ENCODE data around the gene CDCA7L. TPM values are rescaled to one million over a fixed set of nuclear protein-coding genes. Genes with fewer than 3 reads are reported as not detected.
"Not testable (repeated sequence)": the region's sequence is repeated elsewhere in the genome, so short reads cannot be mapped to it uniquely, and the experiment has no call there.

CDCA7L gene
- total RNA-seq, 1 donor from 2014 or later = 18.1 TPM

DNA sequence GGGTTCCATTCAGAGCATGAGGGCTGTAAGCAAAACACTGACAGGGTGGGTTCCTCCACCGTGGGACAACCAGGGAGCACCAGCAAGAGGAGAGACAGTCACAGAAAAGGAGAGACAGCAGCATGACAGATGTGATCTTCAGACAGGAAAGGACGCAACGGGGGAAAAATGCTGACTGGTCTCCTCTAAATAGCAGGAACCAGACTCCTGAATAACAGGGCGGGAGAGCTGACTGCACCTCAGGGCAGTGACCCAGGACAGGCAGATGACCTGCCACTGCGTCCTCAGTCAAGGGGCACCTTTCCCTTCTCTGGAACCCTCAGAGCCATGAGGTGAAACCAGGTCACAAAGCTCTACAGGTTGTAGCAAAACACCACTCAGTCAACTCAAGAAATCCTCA is 37.0 kb downstream of the CDCA7L start:
- no peak for DNase-seq (ENCODE audit: low read depth)

DNA sequence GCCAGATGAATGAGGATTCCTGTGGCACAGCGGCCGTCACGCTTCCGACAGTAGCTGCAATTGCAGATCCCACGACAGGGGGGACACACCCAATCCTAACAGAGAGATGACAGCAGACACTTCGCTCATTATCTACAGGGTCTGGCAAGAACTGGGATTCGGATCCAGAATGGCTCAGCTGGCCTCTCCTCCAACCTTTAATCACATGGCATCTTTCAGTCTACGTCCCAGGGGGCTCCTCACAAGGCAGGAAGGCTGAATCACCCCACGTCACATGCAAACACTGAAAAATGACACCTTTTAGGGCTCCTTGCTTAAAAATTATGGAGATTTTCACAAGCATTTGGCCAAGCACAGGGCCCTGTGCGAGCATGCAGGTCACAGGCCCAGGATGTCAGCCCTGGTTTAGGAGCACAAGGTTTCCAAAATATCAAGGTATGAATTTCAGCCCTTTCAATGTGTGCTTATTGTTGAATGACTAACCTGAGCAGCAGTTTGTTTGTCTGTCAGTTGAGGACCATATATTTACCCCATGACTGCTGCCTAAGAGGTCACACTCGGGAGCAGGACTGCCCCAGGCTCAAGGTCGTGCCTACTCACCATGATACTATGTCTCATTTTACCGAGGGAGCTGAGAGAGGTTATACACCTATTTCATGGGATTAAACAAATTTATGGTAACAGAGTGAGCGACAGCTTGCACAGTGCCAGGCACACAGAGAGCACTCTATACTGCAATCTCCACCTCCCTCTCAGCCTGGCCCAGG is 42.5 kb downstream of the CDCA7L start:
- DNase-seq (ENCODE audit: low read depth) = no peak

DNA sequence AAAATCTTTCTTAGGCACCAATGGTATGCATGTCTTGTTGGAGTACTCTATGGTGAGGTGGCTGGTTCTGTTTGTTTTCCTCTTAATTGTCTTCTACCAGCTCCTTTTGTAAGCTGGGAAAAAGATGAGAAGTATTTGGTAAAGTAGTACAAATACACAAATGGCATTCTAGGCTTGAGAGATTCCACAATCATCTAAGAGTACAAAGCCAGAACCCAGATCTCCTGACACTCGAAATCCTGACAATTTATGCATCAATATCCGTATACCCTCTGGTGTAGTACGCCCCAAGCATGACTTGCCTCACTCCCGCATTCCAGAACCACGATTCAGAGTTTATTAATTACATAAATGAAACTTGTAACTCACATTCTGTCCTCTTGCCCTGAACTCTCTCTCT is 43.5 kb downstream of the CDCA7L start:
- no peak for DNase-seq (ENCODE audit: low read depth)

DNA sequence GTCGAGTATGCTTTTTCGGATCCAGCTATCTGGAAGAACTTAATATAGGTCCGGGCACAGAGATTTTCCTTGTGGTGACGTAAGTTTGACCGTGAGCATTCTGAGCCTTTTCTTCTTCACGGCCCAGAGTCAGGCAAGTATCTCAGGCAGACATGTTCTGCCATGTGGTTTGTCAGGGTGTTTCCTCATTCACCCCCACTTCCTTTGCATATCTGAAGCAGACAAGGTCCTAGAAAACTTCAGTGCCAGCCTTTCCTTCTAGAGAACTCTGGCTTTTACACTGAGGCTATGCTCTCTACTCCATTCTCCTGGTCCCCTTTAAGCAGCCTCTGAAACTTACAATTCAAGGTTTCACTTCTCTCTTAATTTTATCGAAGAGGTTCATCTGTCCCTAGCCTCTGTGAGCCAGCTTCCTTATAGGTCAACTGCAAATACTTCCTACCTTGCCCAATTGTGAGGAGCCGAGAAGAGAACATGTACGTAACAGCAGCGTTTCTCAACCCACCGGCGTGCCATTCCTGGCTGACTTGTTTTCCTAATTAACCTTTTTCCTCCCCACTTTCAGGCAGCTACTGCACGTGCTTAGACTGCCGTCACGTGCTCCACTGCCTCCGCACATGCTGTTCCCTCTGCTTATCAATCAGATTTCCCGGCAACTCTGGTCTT is 47.3 kb downstream of the CDCA7L start:
- no peak for DNase-seq (ENCODE audit: low read depth)

DNA sequence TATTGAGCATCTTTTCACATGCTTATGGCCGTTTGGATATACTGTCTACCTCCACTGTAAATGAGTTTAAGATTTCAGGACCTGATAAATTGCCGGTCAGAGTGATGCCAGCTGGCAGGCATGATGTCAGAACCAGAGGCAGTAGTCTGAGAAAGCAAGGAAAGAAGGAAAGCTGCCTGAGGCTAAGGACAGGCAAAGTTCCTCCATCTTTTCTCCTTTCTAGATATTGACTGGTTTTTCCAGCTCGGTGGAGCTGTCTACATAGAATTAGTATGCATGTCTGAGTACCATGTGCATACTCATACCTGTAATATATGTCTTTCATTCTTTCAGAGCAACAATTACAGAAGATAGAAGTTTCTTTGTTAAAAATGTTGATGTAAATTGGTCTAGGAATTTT is 52.3 kb downstream of the CDCA7L start:
- no peak for DNase-seq (ENCODE audit: low read depth)

DNA sequence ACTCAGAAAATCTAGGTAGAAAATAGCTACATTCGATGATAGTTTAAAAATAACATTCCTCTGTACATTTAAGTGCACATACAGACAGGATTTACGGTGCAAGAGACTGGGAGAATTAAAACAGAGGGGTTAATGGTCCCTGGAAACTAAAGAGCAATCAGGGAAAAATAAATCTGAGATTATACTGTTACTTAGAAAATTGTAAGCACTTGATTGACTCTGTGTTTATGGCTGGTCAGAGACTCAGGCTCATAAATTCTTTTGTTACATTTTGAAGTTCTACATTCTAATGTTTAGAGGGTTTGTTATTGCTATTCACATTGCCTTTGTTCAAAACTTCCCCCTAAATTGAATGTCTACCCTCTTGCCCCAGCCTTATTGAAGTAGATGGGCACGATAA is 54.4 kb downstream of the CDCA7L start:
- DNase-seq (ENCODE audit: low read depth) = no peak

DNA sequence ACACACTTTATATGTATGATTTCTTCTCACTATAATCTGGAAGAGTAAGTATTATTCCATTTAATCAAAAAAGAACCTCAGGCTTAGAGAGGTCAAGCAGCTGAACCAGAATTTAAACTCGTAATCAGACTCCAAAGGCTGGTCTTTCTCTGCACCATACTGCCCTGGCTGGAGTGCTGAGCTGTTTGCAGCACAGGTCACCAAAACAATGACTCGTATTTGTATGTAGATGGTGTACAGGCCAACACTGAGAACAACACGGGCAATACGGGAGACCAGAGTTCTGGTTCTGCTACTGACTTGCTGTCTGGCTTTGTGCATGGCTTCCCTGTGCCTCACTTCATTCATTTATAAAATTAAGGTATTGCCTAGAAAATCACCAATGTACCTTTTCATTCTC is 57.9 kb downstream of the CDCA7L start:
- DNase-seq (ENCODE audit: low read depth) = no peak

DNA sequence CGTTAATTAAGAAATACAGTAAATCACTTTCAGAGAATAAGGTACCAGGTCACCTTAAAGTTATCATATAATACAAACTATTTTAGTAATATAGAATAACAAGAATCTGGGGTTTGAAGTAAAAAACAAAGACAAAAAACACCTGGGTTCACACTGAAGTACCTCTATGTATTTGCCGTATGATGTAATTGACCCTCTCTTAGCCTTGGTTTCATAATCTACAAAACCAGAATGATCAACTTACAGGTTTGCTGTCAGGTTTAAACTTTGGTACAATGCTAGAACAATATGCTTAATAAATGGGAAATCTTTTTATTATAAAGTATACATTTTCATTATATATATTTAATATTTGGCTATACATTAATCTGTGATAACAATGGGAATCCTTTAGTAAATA is 58.3 kb downstream of the CDCA7L start:
- no peak for DNase-seq (ENCODE audit: low read depth)

DNA sequence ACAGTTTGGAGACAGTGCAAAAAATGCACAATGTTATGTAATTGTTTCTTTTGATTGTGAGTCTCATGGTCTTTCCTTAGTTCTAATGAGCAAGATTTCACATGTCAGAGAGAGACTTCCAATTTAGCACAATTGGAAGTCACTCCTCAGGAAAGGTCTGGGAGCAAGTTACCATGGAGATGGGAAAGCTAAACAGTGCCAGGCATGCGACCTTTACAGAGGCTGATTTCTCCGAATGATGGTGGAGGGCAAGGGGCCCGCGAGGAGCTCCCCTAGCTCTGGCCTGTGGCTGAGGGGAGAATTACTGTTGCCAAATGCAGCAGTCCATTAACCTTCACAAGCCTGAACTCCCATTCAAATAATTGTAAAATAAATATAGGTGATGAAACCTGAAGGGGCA is 59.3 kb downstream of the CDCA7L start:
- DNase-seq (ENCODE audit: low read depth) = no peak

DNA sequence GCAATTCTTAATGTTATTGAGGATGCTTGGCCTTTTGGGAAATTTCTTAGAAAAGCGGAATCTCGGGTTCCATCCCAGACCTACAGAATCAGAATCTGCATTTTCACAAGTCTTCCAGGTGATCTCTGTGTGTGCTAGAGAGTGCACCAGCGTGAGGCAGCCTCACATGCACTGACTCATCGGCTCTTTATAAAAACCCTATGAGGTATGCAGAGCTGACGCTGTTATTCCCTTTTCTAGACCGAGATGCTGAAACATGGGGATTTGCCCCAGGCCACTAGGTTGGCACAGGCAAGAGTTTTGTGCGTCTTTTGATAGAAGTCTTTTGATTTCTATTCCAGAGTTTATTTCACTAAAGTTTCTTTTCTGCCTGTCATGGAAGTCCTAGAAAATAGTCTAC is 61.2 kb downstream of the CDCA7L start:
- DNase-seq (ENCODE audit: low read depth) = no peak

DNA sequence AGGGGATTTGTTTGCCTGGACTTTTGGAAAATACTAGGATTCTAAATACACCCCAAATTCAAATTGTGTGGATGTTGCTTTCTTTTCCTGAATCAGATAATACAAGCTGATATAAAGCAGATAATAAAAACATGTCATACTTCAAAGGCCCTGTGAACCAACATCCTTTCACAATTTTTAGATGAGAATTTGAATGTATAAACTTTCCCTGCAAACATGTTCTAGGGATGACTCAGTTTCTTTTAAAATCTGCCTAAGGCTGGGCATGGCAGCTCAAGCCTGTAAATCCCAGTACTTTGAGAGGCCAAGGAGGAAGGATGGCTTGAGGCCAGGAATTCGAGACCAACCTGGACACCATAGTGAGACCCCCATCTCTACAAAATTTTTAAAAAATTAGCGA is 62.2 kb downstream of the CDCA7L start:
- DNase-seq (ENCODE audit: low read depth) = not testable (repeated sequence)

DNA sequence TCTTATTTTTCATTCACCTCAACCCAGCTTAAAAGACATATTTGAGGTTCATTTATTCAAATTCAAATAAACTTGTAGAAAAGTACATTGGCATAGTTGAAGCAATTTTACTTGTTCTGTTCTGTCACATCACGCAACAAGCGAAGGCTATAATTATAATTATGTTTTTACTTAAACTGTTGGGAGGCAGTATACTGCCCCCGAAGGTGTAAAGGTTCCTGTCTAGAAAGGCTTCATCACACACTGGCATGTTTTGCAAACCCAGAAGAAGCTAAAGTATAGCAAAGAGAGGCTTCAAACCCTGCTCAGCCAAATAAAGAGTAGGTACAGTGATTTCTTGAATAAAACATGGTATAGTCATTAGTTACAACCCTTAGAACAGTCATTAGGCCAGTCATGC is 62.6 kb downstream of the CDCA7L start:
- DNase-seq (ENCODE audit: low read depth) = no peak

DNA sequence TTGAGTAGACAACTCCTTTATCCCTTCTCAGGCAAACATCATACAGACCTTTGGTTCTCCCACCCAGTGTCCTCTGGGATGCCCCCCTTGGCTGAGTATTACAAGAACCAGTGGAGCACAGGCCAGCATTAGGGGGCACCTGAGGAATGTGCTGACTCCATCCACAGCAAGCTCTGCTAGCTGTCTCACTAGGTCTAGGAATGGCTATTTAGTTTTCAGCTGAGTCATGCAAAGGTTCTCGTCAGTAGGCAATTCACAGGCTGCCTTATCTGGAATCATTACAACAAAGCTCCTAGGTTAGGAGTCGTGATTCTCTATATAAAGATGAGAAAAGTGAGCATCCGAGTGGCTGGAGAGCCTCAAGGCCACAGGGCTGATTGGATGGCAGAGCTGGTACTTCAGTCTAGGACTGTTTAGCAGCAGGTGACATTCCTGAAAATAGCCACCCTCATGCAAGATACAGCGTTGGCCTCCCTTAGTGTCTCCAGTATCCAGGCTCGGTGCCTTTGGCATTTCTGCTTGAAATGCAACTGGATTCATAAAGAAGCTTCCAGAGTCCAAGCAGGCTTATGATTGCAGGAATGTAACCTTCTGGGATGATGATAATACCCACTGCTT is 75.8 kb downstream of the CDCA7L start:
- DNase-seq (ENCODE audit: low read depth) = peak; percentile 68

DNA sequence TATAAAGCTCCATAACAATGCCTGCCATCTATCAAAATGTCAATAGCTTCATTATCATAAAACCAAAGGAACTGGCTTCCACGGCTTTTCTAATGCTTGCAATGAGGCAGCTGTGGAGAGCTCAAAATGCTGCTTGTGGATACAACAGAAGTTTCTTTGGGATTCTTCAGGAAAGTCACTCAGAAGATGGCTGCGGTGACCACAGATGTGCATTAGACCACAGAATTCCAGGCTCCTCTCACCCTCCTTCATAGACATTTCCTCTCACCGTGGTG is 77.2 kb downstream of the CDCA7L start:
- DNase-seq (ENCODE audit: low read depth) = no peak

DNA sequence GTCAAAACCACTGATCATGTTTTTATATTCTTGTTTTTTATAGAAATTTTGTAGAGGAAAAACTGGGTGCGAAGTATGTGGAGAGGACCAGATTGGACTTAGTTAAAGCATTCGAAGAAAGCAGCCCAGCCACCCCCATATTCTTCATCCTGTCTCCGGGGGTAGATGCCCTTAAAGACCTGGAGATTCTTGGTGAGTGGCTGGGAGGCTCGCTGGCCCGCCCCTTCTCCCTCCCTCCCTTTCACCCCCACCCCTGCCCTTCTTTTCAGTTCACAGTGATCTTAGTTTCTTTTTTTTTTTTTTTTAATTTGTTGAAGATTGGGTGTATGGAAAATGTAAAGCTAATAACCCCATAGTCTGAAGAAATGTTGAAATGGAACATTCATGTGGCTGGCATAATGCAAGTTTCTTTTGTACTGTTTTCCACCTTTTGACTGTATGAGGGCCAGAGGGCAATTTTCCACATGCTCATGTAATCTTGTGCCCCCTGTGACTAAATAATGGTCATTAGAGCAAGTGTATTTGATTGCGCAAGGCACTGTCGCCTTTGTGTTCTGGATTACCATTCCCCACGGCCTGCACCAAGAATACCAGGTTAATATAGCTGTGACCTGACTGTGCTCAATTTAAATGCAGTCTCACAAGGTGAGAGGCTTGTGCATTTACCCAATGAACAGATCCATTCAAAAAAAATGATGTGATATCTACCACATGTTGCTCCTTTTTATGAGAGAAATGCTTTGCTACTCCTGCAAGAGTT is 77.7 kb downstream of the CDCA7L start:
- DNase-seq (ENCODE audit: low read depth) = peak; percentile 65

DNA sequence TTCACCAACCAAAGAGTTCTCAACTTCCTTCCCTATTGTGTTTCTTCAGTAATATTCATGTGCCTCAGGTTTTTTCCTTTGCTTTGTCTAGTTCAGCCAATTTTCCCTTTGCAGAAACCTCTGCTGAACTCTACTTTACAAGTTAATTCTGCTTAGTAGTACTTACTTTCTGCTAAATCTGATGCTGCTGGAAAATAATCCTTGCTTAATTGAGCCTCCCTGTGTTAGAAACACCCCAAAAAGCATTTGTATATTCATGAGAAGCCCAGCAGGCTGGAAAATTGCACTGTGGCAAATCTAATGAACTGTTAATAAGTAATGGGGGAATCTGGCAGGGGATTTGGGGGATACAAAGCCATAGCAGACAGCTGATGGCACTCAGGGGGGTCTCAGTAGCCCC is 78.5 kb downstream of the CDCA7L start:
- no peak for DNase-seq (ENCODE audit: low read depth)

DNA sequence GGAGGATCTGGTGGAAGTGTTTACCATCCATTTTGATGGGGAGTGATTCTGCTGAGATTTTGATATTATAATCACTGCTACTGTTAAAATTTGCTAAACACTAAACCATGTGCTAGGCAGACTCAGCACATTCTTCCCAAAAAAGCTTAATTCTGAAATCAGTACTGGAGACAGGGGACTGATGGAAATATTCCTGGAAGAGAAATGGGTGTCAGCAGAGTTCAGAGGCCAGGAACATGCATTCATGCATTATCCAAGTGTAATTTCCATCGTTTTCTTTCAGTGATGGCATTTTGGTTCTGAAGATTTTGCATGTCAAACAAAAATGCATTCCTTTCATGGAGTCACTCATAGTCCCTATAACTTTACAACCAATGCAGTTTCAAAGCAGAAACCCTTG is 79.0 kb downstream of the CDCA7L start:
- no peak for DNase-seq (ENCODE audit: low read depth)

DNA sequence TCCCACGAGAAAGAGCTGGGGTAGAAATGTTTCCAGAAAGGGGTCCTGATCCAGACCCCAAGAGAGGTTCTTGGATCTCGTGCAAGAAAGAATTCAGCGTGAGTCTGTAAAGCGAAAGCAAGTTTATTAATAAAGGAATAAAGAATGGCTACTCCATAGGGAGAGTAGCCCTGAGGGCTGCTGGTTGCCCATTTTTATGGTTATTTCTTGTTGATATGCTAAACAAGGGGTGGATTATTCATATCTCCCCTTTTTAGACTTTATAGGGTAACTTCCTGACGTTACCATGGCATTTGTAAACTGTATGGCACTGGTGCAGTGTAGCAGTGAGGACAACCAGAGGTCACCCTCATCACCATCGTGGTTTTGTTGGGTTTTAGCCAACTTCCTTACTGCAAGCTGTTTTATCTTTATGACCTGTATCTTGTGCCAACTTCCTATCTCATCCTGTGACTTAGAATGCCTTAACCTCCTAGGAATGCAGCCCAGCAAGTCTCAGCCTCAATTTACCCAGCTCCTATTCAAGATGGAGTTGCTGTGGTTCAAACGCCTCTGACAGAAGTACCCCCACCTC is 80.0 kb downstream of the CDCA7L start:
- not testable (repeated sequence) for DNase-seq (ENCODE audit: low read depth)

DNA sequence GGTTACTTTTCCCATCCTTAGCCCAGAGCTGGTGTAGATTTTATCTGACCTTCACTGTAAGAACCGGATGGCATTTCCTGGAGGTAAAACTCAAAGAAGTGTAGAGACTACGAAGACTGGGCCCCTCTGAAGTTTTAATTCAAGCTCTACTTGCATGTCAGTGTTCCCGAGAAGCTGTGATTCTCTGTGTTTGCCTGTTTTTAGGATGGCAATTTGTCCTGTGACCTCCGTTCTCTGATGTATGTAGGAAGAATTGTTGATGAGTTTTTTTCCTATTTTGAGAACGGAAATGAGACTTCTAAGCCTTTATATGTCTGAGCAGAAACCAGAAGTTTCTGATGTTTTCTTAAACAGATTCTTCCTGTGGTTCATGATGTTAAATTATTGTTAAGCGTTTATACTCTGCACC is 94.1 kb downstream of the CDCA7L start:
- DNase-seq (ENCODE audit: low read depth) = no peak
